D721Med (cell line): ENCODE data around the gene RABL2A.
"Not testable (repeated sequence)": the region's sequence is repeated elsewhere in the genome, so short reads cannot be mapped to it uniquely, and the experiment has no call there.

Experiments used
- DNase-seq: peaks from one replicate; pipeline ENCODE4 v3.0.0; 2011; ENCODE audit warnings: low spot score; ENCODE audit not compliant: insufficient read length
- FAIRE-seq: peaks from 2 replicates; lab custom pipeline; 2011; peaks lifted over from hg19 to GRCh38; lab: Jason Lieb, UNC
- TF ChIP-seq, protein P1 (sequence below): IDR thresholded peaks from 2 replicates; pipeline ENCODE4 v1.5.1; 2012; ENCODE audit warnings: mild to moderate bottlenecking, control low read depth; ENCODE audit not compliant: insufficient read depth; ENCODE audit errors: missing control alignments

The RABL2A gene

DNA sequence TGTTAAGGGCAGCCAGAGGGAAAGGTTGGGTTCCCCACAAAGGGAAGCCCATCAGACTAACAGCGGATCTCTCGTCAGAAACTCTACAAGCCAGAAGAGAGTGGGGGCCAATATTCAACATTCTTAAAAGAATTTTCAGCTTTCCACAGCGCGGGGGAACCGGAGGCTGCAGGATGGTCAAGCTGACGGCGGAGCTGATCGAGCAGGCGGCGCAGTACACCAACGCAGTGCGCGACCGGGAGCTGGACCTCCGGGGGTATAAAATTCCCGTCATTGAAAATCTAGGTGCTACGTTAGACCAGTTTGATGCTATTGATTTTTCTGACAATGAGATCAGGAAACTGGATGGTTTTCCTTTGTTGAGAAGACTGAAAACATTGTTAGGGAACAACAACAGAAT is 30.7 kb downstream of the RABL2A start:
- not testable (repeated sequence) for FAIRE-seq, DNase-seq

DNA sequence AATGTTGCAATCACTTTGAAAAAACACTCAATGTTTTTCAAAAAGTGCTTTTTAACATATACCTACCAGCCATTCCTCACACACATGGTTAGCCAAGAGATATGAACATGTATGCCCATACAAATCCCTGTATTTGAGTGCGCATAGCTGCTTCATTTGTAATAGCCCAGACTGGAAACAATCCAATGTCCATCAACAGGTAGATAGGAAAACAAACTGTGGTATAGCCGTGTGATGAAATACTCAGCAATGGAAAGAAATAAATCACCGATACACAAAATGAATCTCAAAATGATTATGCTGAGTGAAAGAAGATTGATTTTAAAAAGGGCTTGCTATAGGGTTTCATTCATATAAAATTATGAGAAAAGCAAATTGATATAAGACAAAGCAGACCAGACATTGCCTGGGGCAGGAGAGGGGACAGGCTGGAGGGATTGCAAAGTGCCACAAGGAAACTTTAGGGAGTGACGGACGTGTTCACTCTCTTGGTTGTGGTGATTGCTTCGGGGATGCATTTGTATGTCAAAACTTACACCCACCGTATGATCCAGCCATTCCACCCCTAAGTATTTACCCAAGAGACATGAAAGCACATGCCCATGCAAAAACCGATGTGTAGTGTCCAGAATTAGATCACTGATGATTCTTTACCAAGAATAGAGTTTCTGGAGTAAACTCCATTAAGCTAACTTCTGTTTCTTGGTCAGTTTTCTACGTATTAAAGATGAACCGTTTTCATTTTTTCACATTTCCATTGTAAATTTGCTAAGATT is 36.4 kb downstream of the RABL2A start:
- not testable (repeated sequence) for DNase-seq, FAIRE-seq

DNA sequence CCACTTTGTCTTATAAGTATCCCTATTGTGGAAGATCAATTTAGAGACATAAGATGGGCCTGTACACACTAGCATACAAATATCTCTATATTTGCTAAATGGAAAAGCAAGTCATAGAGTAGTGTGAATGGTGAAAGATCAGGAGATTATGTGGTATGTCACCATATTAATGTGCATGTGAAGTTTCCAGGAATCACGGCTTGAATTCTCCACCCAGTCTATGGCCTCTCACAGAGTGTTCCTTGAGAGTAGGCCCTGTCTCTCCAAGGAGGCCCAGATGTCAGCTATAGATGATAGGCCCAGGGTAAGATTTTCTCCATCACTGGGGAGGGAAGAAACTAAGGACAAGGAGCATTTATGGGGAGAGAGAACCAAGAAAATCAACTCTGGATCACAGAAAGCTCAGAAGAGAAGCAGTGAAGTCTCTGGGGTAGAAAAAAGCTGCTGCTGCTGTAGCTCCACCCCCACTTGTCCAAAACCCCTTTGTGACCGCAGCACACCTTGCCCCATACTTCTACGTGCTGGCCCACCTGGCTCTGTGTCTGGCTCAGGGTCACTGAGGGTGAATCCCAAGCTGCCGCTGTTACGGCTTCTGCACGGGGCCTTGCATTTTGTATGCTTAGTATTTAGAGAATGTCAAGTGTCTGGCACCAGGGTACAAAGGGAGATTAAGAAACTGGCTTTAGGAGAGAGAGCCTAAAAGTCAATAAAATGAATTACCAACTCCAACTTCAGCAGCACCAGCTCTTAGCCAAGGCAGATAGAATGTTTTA is 37.9 kb downstream of the RABL2A start:
- FAIRE-seq, DNase-seq: not testable (repeated sequence)

DNA sequence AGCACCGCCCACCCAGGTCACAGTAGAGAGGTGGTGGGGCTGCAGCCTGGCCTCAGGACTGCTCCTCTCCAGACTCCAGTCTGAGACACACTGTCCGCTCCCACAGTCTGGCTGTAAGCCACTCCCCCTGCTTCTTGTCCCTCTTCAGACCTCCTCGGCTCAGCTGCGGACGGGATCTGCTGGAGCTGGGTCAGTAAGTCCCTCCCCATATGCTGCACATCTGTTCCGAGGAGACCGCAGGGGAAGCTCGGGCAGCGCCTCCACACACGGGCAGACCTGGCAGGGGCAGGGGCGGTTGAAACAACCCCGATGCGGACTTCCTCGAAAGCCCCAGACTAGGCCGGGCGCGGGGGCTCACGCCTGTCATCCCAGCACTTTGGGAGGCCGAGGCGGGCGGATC is 41.9 kb downstream of the RABL2A start:
- not testable (repeated sequence) for DNase-seq, FAIRE-seq

DNA sequence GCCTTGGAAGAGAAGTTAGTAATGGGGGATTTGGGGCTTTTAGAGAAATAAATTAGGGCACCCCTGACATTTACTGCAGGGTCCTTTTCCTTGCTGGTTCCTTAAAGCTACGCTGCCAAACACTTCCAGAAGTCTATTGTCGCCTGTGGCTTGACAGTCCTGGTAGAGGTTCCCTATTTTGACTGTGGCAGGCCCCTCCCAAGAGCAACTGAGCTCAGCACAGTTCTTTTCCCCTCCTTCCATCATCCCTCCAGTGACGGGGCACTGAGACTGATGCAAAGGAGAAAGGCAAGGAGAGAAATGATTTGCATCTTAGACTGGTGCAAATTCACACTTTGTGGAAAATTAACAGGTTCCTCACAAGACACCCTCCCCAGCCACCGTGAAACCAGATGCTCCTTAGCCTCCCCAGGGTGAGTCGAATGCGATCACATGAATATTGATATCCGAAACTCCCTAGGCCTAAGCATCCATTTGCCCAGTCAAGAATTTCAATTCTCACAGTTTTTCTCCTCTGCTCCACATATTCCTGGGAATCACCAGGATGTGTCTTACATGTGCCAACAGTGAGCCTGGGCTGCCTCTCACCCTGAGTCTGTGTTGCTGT is 45.4 kb downstream of the RABL2A start:
- no peak for FAIRE-seq

DNA sequence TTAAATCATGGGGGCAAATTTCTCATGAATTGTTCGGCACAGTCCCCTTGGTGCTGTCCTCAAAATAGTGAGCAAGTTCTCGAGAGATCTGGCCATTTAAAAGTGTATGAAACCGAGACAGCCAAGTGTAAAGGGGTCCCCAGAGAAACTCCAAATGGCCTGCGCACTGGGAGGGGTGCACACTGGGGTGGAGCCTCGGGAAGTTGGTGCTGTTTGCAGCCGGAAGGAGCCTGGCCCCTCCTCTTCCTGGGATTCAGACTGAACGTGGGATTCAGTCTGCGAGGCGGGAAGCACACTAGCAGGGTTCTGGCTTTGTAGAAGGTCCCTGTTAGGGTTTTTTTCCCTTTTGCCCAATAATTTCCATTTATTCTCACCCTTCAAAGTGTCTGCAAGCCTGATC is 48.8 kb downstream of the RABL2A start:
- TF ChIP-seq, protein P1, sequence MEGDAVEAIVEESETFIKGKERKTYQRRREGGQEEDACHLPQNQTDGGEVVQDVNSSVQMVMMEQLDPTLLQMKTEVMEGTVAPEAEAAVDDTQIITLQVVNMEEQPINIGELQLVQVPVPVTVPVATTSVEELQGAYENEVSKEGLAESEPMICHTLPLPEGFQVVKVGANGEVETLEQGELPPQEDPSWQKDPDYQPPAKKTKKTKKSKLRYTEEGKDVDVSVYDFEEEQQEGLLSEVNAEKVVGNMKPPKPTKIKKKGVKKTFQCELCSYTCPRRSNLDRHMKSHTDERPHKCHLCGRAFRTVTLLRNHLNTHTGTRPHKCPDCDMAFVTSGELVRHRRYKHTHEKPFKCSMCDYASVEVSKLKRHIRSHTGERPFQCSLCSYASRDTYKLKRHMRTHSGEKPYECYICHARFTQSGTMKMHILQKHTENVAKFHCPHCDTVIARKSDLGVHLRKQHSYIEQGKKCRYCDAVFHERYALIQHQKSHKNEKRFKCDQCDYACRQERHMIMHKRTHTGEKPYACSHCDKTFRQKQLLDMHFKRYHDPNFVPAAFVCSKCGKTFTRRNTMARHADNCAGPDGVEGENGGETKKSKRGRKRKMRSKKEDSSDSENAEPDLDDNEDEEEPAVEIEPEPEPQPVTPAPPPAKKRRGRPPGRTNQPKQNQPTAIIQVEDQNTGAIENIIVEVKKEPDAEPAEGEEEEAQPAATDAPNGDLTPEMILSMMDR: no peak
- FAIRE-seq: no peak

More for the DNA sequence above, 45.4 kb downstream of the RABL2A start:
- DNase-seq: no peak
- TF ChIP-seq, protein P1: no peak

DNA sequence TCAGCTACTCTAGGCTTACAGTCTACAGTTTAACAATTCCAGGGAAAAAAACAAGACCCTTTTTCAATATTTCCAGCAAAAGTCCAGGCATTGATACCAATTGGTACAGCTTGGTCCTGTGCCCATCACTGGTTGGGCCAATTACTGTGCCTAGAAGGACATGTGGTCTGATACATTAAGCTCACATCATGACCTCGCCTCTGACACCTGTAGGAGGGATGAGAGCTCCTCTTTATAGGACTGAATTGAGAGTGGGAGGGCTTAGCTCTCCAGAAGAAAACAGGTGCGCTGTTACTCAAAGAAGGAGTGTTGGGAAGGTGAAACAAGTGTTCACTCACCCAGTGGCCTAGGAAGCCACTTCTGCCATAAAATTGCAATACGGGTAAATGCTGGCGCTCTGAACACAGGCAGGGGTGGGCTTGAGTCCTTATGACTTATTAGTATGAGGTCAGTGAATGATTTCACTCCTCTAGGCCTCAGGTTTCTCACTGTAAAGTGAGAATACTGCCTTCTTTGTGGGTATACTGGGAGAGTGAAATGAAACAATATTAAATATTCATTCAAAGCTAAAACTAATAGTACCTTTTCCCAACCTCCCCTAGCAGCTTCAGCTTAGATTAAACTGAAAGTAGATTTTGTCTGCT is 49.7 kb downstream of the RABL2A start:
- DNase-seq: no peak
- no peak for FAIRE-seq
- TF ChIP-seq, protein P1: no peak

More for the DNA sequence above, 48.8 kb downstream of the RABL2A start:
- DNase-seq: no peak

DNA sequence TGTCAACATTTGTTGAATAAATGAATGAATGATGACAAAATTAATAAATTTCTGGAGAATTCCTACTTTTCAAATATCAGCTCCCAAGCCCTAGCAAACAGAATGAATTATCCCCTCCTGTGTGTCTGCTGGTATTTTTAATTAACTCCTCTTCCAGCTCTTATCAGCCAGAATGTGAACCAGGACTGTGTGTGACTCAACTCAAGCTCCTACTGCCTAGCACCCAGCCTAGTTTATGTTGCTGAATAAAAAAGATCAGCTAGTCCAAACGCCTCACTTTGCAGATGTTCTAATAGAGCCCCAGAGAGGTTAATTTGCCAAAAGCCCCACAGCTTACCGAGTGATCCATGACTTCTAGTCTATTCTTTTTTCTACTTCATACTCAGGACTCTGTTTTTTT is 50.3 kb downstream of the RABL2A start:
- DNase-seq (no peak), FAIRE-seq (no peak)
- TF ChIP-seq, protein P1: no peak

DNA sequence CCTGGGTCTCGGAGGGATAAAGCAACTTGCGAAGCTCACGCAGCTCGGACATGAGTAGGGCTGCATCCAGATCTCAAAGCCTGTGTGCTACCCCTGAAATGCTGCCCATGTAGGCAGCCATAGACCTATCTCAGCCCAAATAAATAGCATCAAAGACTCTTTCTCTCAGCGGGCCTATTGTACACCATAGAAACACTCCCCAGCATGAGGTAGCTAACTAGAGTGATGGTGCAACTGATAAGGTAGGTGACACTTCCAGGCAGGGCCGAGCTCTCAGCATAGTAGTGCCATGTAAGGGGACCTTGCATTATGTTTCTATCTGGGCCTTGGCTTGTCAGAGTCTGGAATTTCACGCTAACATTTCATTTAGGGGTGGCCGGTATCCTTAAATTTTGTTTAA is 52.4 kb downstream of the RABL2A start:
- DNase-seq: no peak
- TF ChIP-seq, protein P1: no peak
- FAIRE-seq: no peak
